Hematopoietic multipotent progenitor cell treated with erythropoietin and hydrocortisone succinate and interleukin-3 and kit ligand, for 6 days (in vitro differentiated cells): ENCODE measurements around the gene TEKT5.
"Not testable (repeated sequence)": the region's sequence is repeated elsewhere in the genome, so short reads cannot be mapped to it uniquely, and the experiment has no call there.

Experiments used
- DNase-seq: peaks from one replicate; pipeline ENCODE4 v3.0.0-alpha.2; 2015

The TEKT5 gene

GRCh38 chr16:10694830-10695229 lies at the start of gene TEKT5:
Gene TEKT5, minus strand, starts transcription at chr16:10694930. Its CDS starts 57 bp downstream, at chr16:10694873.
- no peak for DNase-seq

DNA sequence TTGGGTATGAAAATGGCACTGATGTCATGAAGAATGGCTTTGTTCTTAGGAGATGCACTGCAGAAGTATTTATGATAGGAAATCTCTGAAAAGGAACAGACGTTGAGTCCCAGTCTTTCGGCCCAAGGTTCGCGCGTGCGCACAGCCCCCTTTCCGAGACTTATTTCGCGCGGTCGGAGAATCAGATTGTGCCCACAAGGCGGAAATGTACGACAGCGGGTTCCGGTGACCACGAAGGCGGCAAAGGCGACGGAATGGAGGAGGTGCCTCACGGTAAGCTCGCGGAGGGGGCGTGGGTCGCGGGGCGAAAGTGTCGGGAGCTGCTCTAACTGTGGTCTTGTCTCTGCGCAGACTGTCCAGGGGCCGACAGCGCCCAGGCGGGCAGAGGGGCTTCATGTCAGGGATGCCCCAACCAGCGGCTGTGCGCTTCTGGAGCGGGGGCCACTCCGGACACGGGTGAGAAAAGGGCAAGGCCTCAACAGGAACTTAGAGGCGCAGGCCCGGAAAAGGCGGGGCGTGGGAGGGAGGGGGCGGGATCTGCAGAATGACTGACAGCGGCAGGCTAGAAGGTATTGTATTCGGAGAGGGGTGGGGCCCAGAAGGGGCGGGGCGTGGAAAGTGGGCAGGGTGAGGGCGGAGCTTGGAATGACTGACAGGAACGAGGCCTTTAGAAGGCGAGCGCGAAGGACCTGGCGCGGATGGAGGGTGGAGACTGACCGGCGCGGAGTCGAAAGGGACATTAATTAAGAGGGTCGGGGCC lies 49.1 kb upstream of the TEKT5 start, which contains the start of gene NUBP1:
TSS of gene NUBP1 (plus strand) at position 233 of the 760 bp plus-strand sequence. CDS start at position 255, 22 bp downstream.
- peak; percentile 97 for DNase-seq

GRCh38 chr16:10743227-10743609 lies 48.5 kb upstream of the TEKT5 start:
- no peak for DNase-seq

DNA sequence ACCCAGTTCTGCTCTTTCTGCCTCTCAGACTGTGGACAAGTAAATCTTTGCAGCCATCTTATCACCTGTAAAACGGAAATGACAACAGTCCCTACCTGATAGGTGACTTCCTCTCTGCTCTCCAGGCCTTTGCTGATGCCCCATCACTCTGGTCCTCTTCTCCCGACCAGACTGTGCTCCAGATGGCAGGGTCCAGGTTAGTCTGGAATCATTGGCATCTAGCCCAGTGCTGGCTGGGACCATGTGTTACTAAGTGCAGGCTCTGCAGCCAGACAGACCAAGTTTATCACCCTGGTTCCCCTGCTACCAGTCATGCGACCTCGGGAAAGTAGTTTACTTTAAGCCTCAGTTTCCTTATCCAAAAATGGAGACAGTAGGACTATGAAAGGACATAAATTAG lies 47.1 kb upstream of the TEKT5 start:
- no peak for DNase-seq

GRCh38 chr16:10741249-10741648 lies 46.5 kb upstream of the TEKT5 start:
- not testable (repeated sequence) for DNase-seq

- no peak for DNase-seq
Observed at GRCh38 chr16:10740845-10741208, 46.1 kb upstream of the TEKT5 start.

DNA sequence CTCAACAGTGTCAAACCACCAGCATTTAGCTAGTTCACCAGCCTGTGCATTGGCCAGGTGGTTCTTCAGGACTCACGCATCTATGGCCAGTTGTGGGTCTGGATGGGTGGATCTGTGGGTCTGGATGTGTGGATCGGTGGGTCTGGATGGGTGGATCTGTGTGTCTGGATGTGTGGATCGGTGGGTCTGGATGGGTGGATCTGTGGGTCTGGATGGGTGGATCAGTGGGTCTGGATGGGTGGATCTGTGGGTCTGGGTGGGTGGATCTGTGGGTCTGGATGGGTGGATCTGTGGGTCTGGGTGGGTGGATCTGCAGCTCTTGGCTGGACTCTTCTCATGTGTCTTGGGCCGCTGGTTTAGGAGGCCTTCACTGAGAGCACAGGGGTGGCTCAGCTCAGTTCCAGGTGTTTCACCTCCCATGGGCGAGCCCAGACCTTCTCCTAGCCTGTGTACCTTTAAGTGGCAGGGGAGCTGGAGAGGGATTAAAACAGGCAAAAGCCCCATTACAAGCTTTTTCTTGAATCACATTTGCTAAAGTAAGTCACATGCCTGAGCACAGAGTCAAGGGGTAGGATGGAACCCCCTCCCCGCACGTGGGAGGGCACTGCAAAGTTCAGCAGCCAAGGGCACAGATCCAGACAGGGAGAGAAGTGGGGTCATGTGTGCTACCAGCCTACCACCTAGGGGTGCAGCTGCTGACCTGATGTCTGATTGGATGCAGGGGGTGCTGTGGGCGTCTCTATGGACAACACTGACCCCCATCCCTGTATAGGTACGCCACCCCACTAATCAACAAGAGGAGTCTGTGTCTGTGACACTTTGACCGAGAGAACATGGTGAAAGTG lies 45.5 kb upstream of the TEKT5 start:
- no peak for DNase-seq

- DNase-seq = peak; percentile 37
Observed at GRCh38 chr16:10738231-10739077, 43.7 kb upstream of the TEKT5 start.

GRCh38 chr16:10737068-10737625 lies 42.4 kb upstream of the TEKT5 start:
- DNase-seq = peak; percentile 87

DNA sequence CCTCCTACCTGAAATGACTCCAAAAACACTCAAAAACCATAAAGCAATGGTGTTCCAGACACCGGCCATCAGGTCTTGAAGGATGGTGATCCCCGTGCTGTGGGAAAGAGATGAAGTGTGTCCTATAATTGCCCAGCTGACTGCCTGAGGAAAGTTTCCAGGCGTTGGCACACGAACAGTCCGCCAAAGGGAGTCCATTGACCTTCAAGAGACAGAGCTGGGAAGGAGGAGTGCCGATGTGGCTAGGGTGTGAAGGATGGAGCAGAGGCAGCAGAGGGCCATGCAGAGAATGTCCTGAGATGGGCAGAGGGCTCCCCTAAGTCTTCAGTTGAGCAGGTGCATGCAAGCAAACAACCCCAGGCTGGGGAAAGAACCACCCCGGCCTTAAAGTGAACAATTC lies 37.1 kb upstream of the TEKT5 start:
- no peak for DNase-seq

GRCh38 chr16:10729104-10730048 lies 34.6 kb upstream of the TEKT5 start:
- no peak for DNase-seq

GRCh38 chr16:10728003-10728887 lies 33.5 kb upstream of the TEKT5 start:
- no peak for DNase-seq

GRCh38 chr16:10708969-10709368 lies 14.2 kb upstream of the TEKT5 start:
- no peak for DNase-seq

- no peak for DNase-seq
Observed at GRCh38 chr16:10699756-10700155, 5.0 kb upstream of the TEKT5 start.

- no peak for DNase-seq
Observed at GRCh38 chr16:10694306-10694705, 424 bp downstream of the TEKT5 start.

GRCh38 chr16:10693889-10694288 lies 841 bp downstream of the TEKT5 start:
- no peak for DNase-seq

GRCh38 chr16:10692470-10692869 lies 2.3 kb downstream of the TEKT5 start:
- DNase-seq = no peak

DNA sequence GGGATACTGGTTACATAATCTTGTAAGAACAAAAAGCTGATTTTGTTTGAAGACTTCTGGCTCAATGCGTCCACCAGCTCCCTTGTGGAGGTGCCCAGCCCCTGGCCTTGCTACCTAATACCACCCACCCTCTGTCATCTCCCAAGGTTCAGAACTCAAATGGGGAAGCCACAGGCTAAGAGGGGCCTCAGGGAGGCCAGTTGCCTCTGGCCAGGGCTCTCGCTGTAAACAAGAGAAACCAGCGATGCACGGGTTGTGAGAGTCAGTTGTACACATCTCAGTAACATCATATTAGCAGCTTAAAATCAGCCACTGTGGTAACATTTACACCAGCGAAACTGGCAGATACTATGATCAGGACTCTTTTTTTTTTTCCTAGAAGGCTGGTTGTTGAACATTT lies 6.0 kb downstream of the TEKT5 start:
- no peak for DNase-seq

GRCh38 chr16:10688291-10688690 lies 6.4 kb downstream of the TEKT5 start:
- DNase-seq = no peak

GRCh38 chr16:10685709-10686108 lies 9.0 kb downstream of the TEKT5 start:
- no peak for DNase-seq
